SW 1271 (cell line): Measurements from ENCODE around the gene MADD.
"Not testable (repeated sequence)": the region's sequence is repeated elsewhere in the genome, so short reads cannot be mapped to it uniquely, and the experiment has no call there.

ENCODE experiments used
- DNase-seq, 2 experiments: peaks; one replicate each; lab custom pipeline; 2025; lab: John Stamatoyannopoulos, UW

MADD gene

DNA sequence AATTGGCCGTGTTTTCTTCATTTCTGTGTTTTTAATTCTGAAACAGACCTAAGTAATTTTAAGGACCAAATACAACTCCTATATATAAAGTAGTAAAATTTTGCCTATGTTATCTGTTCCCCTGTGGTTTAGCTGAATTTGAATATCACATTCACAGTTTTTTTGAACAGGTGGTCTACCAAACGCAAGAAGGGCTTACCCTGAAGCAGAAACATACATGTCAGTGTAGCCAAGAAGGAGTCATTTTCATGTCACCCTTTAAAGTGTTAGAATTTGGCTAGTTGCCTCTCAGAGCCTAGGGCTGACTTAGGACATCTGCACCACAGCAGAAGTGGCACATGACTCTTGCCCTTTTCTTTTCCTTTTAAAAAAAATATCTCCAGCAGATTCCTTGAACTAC, 48.2 kb downstream of the MADD start:
- DNase-seq: no peak

DNA sequence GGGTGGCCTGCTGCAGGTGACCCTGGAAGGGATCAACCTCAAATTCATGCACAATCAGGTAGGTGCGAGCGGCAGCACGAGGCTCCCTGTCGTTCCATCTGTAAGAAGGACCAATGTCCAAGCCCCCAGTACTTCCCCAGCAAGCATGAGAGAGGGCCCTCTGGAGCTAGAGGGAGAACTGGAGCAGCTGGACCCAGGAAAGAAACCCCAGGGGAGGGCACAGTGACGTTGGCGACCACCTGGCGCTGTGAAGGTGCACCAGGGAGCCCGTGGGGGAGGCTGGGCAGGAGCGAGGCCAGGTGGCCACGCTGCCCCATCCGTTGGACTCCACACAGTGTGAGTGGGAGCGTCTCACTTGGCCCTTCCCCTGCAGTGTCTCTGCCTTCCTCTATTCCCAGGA, 54.6 kb downstream of the MADD start:
- DNase-seq: no peak

DNA sequence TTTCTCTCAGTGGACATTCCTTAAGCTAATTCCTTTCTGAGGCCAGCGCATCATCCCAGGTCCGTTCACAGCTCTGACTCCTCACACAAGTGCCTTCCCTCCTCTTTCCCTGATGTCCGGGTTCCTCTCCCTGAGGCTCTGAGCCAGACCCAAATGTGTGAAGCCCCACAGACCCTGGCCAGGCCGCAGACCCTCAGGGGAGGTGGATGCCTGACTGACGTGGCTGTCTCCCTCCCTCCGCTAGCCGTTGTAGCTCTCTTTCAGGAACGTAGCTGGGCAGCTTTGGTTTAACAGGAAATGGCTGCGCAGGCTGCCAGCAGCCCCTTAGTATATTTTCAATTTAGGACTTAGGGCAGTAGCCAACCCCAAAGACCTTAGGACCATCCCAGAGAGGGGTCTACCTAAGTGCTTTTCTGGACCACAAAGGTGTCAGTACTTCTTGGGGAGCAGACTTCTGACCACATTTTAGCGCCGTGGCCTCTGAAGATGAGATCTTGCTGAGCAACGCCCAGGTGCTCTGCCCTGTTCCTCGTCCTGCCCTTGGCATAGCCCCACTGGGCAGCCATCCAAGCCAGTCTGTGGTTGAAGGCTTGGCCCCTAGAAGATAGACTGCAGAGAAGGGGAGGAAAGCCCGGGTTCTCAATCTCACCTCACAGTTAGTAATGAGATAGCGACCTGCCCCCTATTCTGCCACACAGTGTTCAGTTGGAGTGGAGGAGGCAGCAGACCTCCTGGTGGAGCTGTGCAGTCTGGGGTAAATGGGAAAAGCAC, 55.5 kb downstream of the MADD start:
- DNase-seq: no peak

DNA sequence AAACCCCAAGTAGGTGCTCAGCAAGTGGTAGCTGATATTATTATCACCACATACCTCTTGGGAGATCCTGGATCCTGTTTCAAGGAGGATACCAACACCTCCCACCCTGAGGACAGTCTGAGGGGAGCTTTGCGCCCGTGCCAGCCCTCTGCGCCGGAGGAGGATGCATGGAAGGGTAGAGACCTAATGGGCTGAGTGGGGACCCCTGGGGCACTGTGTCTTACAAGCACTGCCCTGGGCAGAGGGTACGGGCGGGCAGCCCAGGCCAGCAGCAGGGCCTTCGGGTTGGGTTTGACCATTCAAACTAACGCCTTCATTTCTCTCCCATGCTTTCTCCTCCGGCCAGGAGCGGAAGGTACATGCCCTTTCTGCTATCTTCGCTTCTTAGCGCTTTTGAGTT, 56.3 kb downstream of the MADD start:
- DNase-seq: no peak

DNA sequence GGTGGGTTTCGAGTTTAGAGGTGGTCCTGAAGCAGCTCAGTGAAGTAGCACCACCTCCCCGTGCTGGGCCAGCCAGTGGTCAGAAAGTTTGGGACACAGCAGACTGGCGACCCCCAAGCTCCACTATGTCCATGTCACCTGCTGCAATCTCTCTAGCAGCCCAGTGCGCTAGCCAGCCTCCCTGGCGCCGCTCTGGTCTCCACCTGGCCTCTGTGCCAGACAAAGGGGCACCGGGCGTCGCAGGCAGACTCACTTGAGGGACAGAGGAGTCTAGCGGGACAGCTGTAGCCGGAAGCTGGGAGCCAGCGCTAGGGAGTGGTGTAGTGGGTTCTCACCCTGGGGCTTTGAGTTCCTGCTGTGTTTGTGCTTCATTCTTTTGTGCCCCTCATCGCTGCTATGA, 57.1 kb downstream of the MADD start:
- no peak for DNase-seq

DNA sequence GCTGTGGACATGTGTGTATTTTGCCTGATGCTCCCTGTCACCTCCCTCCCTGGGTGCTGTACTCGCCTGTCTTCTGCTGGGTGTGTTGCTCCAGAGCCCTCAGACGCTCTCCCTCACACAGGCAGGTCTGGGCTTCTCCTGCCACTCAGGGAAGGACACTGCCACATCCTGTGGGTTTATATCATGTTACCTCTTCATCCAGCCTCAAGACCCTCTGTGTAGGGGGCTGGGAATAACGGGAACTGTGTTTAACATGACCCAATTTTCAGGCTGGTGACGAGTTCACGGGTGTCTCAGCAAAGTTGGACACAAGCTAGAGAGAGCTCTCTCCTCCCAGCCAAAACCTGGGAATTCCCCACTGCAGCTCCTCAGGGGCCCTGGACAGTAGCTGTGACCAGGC, 58.0 kb downstream of the MADD start:
- no peak for DNase-seq

DNA sequence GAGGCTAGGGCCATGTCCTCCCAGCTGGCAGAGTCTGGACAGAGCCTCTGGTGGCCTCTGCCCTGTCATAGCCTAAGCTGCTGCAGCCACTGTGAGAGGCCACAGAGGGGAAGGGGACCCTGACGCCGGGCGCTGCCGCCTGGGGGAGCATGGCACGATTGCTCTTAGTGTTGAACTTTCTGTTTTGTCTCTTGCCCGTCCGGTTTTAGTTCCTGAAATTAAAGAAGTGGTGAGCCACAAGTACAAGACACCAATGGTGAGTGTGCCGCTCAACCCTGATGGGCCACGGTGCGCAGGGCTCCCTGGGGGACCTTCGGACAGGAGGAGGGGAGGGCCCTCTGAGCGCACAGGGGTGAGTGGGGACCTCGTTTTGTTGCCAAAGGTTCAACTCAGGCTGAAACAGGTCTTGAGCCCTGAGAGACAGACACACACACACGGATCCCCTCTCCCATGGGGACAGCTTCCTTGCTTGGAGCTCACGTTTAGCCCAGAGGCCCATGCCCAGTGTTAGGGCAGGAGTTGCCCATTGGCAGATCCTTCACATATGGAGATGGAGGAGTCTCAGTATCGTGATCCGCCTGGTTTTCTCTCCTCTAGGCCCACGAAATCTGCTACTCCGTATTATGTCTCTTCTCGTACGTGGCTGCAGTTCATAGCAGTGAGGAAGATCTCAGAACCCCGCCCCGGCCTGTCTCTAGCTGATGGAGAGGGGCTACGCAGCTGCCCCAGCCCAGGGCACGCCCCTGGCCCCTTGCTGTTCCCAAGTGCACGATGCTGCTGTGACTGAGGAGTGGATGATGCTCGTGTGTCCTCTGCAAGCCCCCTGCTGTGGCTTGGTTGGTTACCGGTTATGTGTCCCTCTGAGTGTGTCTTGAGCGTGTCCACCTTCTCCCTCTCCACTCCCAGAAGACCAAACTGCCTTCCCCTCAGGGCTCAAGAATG, 58.8 kb downstream of the MADD start:
- DNase-seq: no peak

DNA sequence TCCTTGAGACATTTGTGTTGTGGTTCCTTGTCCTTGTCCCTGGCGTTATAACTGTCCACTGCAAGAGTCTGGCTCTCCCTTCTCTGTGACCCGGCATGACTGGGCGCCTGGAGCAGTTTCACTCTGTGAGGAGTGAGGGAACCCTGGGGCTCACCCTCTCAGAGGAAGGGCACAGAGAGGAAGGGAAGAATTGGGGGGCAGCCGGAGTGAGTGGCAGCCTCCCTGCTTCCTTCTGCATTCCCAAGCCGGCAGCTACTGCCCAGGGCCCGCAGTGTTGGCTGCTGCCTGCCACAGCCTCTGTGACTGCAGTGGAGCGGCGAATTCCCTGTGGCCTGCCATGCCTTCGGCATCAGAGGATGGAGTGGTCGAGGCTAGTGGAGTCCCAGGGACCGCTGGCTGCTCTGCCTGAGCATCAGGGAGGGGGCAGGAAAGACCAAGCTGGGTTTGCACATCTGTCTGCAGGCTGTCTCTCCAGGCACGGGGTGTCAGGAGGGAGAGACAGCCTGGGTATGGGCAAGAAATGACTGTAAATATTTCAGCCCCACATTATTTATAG, 59.6 kb downstream of the MADD start:
- no peak for DNase-seq

DNA sequence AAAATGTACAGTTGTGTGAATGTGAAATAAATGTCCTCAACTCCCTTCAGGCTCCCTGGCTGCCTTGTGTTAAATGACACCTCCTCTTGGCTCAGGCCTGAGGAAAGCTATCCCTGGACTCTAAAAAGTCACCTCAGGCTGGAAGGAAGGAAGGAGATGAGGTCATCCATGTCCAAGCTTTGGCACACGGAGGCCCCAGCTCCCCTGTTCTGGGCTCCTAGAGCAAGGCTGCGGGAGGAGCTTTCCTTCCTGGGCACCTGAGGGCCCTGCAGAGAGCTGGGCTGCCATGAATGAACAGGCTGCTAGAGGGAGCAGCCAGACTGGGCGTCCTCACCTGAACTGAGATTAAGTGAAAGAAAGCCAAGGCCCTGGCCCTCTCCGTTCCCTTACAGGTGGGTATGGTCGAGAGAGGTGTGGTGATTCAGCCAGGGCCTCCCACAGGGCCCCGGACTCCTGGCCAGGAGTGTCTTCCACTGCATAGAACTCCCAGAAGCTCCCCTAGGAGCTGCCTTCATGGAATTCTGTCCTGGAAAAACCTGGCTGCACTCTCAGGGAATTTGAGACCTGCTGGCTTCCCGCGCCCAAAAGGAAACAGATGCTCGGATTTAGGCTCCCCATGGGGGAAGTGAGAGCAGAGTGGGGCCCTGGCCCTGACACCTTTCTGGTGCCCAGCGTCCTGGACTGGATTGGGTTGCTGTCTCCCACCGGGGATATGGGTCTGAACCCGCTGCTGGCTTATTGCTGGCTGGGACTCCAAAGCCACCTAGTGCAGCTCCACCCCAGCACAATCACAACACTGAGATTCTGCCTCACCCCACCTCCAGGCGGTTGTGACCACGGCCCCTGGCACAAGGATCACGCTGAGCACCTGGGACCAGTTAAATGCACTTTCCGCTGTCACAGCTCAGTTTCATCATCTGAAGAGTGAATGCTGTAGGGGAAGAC, 60.3 kb downstream of the MADD start:
- no peak for DNase-seq

DNA sequence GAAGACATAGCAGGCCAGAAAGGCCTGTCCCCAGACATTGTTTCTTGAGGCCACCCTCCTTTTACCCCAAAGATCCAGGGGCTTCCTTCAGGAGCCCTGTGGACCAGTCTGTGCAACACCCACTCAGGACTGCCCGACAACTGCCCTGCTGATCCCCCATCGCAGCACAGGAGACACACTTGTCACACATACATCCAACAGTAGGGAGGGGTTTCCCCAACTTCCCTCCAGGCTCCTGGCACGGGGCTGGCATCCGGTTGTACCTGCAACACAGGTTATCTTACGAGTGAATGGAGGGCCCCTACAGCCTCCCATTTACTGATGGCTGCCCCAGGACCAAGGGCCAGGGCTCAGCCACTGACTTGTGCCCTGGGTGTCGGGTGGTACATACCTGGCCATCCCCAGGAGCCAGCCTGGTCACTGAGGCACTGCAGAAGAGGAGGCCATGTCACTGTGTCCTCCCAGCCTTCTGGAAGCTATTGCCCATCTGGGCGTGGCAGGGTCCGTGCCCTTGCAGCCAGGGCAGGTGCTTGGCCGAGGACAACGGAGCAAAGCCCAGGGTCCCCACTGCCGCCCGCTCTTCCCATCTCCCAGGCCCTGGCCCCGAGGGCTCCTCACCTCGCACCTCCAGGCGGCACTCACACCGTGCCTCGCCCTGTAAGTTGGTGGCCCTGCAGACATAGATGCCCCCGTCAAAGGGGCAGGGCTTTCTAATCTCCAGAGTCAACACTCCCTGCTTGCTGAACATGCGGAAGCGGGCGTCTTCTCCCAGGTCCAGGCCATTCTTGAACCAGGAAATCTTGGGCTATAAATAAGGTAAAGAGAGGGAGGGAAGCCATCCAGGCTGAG, 61.7 kb downstream of the MADD start:
- no peak for DNase-seq

DNA sequence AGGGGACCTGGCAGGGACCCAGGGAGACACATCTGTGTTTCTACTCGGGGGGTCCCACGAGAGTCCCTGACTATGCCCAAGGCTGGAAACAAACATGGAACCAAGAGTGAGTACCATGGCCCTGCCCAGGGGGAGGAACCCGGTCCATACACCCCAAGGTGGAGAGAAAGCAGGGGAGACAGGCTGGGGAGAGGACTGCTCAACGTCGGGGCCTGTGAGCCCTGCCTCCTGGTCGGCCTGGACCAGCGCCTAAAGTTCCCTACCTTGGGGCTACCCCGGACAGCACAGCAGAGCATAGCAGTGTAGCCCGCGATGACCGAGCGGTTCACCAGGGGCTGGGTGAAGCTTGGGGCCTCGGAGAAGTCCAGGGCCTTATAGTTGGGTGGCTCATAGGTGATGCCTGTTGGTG, 62.4 kb downstream of the MADD start:
- DNase-seq: no peak

DNA sequence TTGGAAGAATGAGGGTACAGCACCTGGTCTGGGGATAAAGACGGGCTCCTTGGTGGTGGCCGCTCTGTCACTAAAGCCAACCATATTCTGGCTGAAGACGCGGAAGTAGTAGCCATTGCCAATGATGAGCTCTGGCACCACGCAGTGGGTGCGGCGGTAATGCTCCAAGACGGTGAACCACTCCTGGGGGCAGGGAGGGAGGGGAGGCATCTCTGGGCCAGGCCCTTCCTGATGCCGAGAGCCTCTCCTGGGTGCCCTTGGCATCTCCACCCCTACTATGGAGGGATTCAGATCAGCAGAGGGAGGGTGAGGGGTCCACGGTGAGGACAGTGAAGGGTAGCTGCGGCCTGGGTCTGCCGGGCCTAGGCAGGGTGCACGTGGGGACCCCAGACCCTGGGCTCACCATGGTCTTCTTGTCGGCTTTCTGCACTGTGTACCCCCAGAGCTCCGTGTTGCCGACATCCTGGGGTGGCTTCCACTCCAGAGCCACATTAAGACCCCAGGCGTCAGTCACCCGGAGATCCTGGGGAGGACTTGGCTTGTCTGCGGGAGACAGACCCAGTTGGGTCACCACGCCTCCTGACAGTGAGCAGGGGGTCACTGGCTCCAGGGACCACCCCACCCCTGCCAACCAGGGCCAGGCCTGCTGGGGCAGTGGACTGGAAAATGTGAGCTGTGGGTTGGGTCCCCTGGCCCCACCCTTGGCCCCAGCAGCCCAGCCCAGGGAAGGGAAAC, 63.0 kb downstream of the MADD start:
- DNase-seq: no peak

DNA sequence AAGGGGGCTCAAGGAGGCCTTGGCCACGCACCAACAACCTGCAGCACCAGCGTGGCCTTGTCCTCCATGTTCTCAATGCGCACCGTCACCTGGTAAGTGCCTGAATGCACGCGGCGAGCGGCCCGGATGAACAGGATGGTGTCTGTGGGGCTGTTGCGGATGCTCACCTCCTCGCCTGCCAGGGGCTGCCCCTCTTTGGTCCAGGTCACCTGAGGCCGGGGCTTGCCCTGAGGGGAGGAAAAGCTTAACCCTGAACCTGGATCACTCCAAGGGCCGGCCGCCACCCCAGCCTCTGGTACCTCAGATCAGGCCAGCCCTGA, 63.6 kb downstream of the MADD start:
- no peak for DNase-seq

DNA sequence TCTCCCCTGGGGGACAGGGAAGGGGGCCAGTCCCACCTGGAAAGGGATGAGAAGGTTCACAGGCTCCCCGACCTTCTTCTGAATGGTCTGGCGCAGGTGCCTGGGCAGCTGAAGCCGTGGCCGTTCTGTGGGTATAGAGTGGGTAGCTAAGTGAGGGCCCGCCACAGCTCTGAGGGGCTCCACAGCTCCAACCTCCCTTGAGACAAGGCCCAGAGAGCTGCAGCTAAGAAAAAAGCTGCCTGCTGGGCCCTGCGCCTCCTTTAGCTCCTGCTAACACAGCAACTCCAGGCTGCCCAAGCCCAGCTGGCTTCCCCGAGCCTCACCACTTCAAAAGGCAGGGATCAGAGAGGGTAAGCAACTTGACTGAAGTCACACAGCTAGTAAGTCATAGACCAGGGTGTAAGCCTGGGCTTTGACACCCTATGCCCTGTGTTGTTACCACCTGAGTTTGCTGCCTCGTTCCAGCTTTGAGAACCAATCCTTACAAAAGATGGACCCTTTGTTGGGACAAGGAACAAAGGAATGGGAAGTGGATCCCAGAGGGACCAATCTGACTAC, 64.0 kb downstream of the MADD start:
- no peak for DNase-seq

DNA sequence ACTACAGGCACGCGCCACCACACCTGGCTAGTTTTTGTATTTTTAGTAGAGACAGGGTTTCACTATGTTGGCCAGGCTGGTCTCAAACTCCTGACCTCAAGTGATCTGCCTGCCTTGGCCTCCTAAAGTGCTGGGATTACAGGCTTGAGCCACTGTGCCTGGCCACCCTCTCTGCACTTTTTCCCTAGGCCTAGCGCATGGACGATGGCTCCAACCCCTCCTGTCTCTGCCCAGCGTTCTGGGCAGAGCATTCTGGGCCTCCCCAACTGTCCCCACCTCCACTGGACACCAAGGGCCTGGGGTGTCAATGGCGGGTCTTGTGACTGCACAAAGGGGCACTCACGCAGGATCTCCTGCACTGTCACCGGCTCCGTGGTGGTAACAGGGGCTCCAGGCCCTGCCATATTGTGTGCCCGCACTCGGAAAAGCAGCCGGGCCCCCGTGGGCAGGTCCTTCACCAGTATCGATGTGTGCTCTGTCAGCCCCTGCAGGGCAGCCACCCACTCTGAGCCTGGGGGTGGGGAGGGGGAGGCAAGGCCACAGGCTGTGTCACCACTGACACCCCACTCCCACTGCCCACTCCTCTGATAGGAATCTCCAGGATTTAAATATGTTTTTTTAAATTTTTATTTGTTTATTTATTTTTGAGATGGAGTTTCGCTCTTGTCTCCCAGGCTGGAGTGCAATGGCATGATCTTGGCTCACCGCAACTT, 64.9 kb downstream of the MADD start:
- not testable (repeated sequence) for DNase-seq

DNA sequence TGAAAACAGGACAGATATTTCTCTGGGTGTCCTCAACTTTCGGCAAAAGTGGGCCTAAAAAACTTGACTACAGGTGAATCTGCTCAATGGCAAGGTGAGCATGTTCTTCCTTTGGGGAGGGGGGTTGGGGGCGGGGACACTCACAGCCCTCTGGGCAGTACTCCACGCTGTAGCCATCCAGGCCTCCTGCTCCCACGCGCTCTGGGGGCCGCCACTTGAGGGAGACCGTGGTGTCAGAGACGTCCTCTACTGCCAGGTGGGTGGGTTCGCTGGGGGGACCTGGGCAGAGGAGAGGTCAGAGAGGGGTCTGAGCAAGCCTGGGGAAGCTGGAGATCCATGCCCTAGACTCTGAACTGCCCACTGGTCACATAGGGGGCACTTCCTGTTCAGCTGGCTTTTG, 65.8 kb downstream of the MADD start:
- DNase-seq: no peak

DNA sequence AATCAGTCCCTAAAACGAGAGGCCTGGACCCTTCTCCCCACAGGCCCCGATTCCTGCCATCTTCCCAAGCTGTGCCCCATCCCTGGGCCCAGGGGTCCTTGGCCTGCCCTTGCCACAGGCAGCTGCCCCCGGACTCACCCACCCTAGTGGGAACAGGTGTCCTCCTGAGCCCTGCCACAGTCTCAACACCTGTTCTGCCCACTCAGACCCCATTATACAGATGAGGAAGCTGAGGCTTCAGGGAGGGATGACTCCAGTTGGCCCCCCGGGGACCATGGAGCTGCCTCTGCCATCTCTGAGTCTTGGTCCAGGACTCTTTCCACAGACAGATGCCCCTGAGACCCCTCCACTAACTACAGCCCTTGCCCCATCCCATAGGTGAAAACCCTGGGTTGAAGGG, 66.7 kb downstream of the MADD start:
- DNase-seq: no peak

DNA sequence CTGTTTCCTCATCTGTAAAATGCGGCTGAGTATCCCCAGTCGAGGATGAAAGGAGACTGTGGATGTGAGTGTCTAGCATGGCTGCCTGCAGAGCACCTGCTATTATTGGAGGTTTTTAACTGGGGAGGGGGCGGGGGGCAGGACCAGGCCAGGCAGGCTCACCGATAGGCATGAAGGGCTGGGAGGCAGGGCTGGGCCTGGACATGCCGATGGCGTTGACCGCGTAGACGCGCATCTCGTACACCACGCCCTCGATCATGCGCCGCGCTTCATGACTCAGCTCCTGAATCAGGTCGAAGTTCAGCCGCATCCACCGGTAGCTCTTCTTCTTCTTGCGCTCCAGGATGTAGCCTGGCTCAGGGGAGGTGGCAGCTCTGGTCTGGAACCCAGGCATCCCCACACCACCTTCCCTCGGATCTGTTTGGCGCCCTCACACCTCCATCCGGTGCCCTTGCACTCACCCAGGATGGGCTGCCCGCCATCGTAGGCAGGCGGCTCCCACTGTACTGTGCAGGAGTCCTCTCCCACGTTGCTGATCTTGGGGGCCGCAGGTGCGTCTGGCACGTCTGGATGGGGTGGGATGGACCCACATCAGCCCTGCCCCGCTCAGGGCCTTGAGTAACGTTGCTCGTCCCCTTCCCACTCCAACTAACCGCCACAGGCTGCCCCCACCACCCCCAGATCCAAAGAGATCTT, 67.4 kb downstream of the MADD start:
- DNase-seq: no peak
